NT2/D1 (cell line): Measurements from ENCODE around the gene CSTF1.

Source experiments
- SUZ12 ChIP-seq: IDR thresholded peaks from 2 replicates; pipeline ENCODE4 v1.6.1; 2011; ENCODE audit not compliant: insufficient read length, insufficient read depth; ENCODE audit errors: extremely low read depth
- YY1 ChIP-seq: IDR thresholded peaks from 2 replicates; pipeline ENCODE4 v1.6.1; 2011; ENCODE audit not compliant: insufficient read length, insufficient read depth

- TF ChIP-seq YY1 (no peak), SUZ12 (no peak)
These were observed 43.7 kb upstream of the CSTF1 start for GRCh38 chr20:56348746-56349145.
